Stimulated activated CD4-positive, alpha-beta T cell treated with anti-CD3 and anti-CD28 coated beads, Interleukin-1b, Interleukin-23, amount 100 ng/mL, for 48 hours (primary cell): ENCODE measurements around the gene LRRC37A2.
"Not testable (repeated sequence)": the region's sequence is repeated elsewhere in the genome, so short reads cannot be mapped to it uniquely, and the experiment has no call there.

ENCODE experiments used
- DNase-seq: peaks from one replicate; pipeline ENCODE4 v3.0.0-alpha.2; 2020

The LRRC37A2 gene

DNA sequence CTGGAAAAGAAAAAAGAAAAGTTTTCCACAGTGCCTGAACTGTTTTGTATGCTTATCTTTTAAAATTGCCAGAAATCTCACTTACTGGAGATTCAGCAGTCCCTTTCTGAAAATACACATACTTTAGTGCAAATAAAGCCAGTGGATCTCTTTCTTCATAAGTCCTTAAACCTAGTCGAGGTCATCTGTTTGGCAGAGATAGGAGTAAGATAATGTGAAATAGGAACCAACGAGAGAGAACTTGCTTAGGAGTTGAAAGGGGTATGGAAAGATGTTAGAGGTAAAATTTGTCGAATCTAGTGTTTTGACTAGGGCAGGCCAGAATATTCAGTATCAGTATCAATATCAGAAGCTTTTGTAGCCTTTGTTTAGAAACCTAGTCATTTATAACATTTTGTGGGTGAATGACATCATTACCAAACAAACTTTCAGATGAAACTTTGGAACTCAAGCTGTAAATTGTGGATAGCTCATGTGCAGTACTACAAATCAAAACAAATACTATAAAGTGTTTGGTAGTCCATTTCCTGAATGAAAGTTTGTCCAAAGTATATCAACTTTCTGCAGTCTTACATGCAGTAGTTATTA, 86.2 kb downstream of the LRRC37A2 start:
- DNase-seq: not testable (repeated sequence)

DNA sequence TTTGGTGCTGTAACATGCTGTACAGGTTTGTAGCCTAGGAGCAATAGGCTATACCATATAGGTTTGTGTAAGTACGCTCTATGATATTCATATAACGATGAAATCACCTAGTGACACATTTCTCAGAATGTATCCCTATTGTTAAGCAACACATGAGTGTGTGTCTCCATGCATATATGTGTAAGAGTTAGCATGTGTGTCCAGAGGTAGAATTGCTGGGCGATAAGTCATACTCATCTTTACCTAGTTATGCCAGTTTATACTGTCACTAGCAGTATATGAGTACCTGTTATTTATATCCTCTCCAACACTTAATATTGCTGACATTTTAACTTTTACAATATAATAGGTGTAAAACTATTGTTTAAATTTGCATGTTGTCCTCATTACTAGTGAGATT, 88.5 kb downstream of the LRRC37A2 start:
- not testable (repeated sequence) for DNase-seq

DNA sequence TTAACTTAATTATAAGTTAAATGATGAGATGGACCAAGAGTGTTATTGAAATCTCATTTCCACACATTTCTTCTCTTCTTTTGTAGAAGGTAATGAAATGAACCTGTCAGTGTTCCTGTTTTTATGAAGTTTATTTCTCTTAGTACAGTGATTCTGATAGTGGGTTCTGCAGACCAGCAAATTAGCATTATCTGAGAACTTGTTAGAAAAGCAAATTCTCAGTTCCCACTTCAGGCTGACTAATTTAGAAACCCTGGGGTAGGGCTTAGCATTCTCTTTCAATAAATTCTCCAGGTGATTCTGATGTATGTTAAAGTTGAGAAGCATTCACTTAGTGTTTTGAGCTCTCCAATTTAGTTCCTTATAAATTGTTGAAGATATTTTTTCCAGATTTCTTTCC, 90.9 kb downstream of the LRRC37A2 start:
- not testable (repeated sequence) for DNase-seq
